Liver (tissue), 9 donors: ENCODE data around the gene MEG3. TPM values are rescaled to one million over a fixed set of nuclear protein-coding genes. Genes with fewer than 3 reads are reported as not detected.

Experiments
- DNase-seq: peaks from one replicate; pipeline ENCODE4 v3.0.0-alpha.2; 2017; ENCODE audit warnings: low spot score
- H3K27ac ChIP-seq, 2 donors: one replicate each; pipeline ENCODE4 v1.7.0; 2013; ENCODE audit warnings: inconsistent platforms in 2 of 2, low read length in 2 of 2, control low read depth in 1 of 2, low read depth in 1 of 2, mild to moderate bottlenecking in 1 of 2
- H3K27me3 ChIP-seq, 4 donors: one replicate each; pipeline versions ENCODE4 v1.6.1 to v1.7.0; 2013; ENCODE audit warnings: low read length in 3 of 4, inconsistent platforms in 1 of 4, mild to moderate bottlenecking in 1 of 4, moderate library complexity in 1 of 4; ENCODE audit not compliant: control insufficient read depth in 4 of 4, insufficient read depth in 4 of 4
- H3K36me3 ChIP-seq, 4 donors: one replicate each; pipeline versions ENCODE4 v1.6.1 to v1.7.0; 2013; ENCODE audit warnings: low read length in 3 of 4, mild to moderate bottlenecking in 3 of 4, low read depth in 1 of 4, moderate library complexity in 1 of 4; ENCODE audit not compliant: control insufficient read depth in 4 of 4, insufficient read depth in 3 of 4
- H3K4me1 ChIP-seq, 4 donors: one replicate each; pipeline versions ENCODE4 v1.6.1 to v1.7.0; 2013; ENCODE audit warnings: low read length in 3 of 4, mild to moderate bottlenecking in 3 of 4, moderate library complexity in 1 of 4; ENCODE audit not compliant: control insufficient read depth in 4 of 4, insufficient read depth in 4 of 4
- H3K4me3 ChIP-seq, 3 donors: one replicate each; pipeline versions ENCODE4 v1.6.1 to v1.7.0; 2013; ENCODE audit warnings: low read length in 3 of 3, control low read depth in 1 of 3, low read depth in 1 of 3, mild to moderate bottlenecking in 1 of 3
- H3K9ac ChIP-seq, 2 donors: one replicate each; pipeline ENCODE4 v1.7.0; 2013; ENCODE audit warnings: low read length in 2 of 2, mild to moderate bottlenecking in 2 of 2, moderate library complexity in 2 of 2, control low read depth in 1 of 2, low read depth in 1 of 2
- H3K9me3 ChIP-seq, 4 donors: one replicate each; pipeline versions ENCODE4 v1.6.1 to v1.7.0; 2013; ENCODE audit warnings: low read length in 3 of 4; ENCODE audit not compliant: control insufficient read depth in 4 of 4
- ATF3 ChIP-seq: IDR thresholded peaks from 2 replicates; pipeline ENCODE4 v1.6.1; 2016; ENCODE audit warnings: antibody characterized with exemption
- CTCF ChIP-seq: fragments of 150-350 bp; IDR thresholded peaks from 2 replicates; pipeline ENCODE4 v1.5.1; 2017; ENCODE audit warnings: improper control_type of control experiment, low read depth, low read length; ENCODE audit not compliant: missing input control
- EGR1 ChIP-seq, 2 donors: IDR thresholded peaks; 2 replicates each; pipeline ENCODE4 v1.6.1; 2016 to 2018; ENCODE audit warnings: antibody characterized with exemption in 2 of 2, low read depth in 2 of 2
- FOXA1 ChIP-seq: IDR thresholded peaks from 2 replicates; pipeline ENCODE4 v1.6.1; 2016; ENCODE audit warnings: antibody characterized with exemption
- FOXA2 ChIP-seq: IDR thresholded peaks from 2 replicates; pipeline ENCODE4 v1.6.1; 2016; ENCODE audit warnings: antibody characterized with exemption
- GABPA ChIP-seq, 2 donors: IDR thresholded peaks in 1 of 2; conservative IDR thresholded peaks in 1 of 2; 2 replicates each; pipeline ENCODE4 v1.6.1; 2016; ENCODE audit warnings: antibody characterized with exemption in 2 of 2, mild to moderate bottlenecking in 1 of 2, moderate library complexity in 1 of 2
- HNF4A ChIP-seq, 2 donors: conservative IDR thresholded peaks; 2 replicates each; pipeline ENCODE4 v1.6.1; 2016; ENCODE audit warnings: antibody characterized with exemption in 2 of 2, mild to moderate bottlenecking in 2 of 2
- HNF4G ChIP-seq: IDR thresholded peaks from 2 replicates; pipeline ENCODE4 v1.6.1; 2016; ENCODE audit warnings: antibody characterized with exemption
- JUND ChIP-seq, 2 donors: IDR thresholded peaks; 2 replicates each; pipeline ENCODE4 v1.6.1; 2016; ENCODE audit warnings: antibody characterized with exemption in 2 of 2
- MAX ChIP-seq: IDR thresholded peaks from 2 replicates; pipeline ENCODE4 v1.6.1; 2016; ENCODE audit warnings: antibody characterized with exemption
- NR2F2 ChIP-seq: IDR thresholded peaks from 2 replicates; pipeline ENCODE4 v1.6.1; 2016; ENCODE audit warnings: antibody characterized with exemption
- RAD21 ChIP-seq, 2 donors: IDR thresholded peaks; 2 replicates each; pipeline ENCODE4 v1.6.1; 2016; ENCODE audit warnings: antibody characterized with exemption in 2 of 2, mild to moderate bottlenecking in 2 of 2
- REST ChIP-seq: IDR thresholded peaks from 2 replicates; pipeline ENCODE4 v1.6.1; 2016; ENCODE audit warnings: antibody characterized with exemption, mild to moderate bottlenecking
- RXRA ChIP-seq, 2 donors: IDR thresholded peaks; 2 replicates each; pipeline ENCODE4 v1.6.1; 2017 to 2018; ENCODE audit warnings: antibody characterized with exemption in 2 of 2, mild to moderate bottlenecking in 1 of 2
- SP1 ChIP-seq: IDR thresholded peaks from 2 replicates; pipeline ENCODE4 v1.6.1; 2018; ENCODE audit warnings: antibody characterized with exemption, mild to moderate bottlenecking
- TAF1 ChIP-seq: conservative IDR thresholded peaks from 2 replicates; pipeline ENCODE4 v1.6.1; 2016; ENCODE audit warnings: antibody characterized with exemption, mild to moderate bottlenecking
- YY1 ChIP-seq: IDR thresholded peaks from 2 replicates; pipeline ENCODE4 v1.6.1; 2016; ENCODE audit warnings: antibody characterized with exemption, mild to moderate bottlenecking
- ZBTB33 ChIP-seq: IDR thresholded peaks from 2 replicates; pipeline ENCODE4 v1.6.1; 2016; ENCODE audit warnings: antibody characterized with exemption
- WGBS: extraction: QIAGEN DNeasy Blood & Tissue Kit; methylation state at CpG from one replicate; pipeline ENCODE4 v1.1.7; 2013; 5-methylcytosine and 5-hydroxymethylcytosine counted together
- polyA plus RNA-seq, 2 donors: library from polyadenylated mRNA; stranded (reverse) in 1 of 2; unstranded in 1 of 2; fragments of 200-250 nt in 1 of 2; fragments of >200 nt in 1 of 2; fragmentation: Nextera tagmentation in 1 of 2; extraction: Ambion mirVana in 1 of 2; gene quantifications; one replicate each; pipeline versions ENCODE4 v1.2.1 to v1.2.3, GENCODE V29; 2013 to 2015
- total RNA-seq, 2 donors: library from RNA; depleted of rRNA; stranded (reverse); fragments of >200 nt; gene quantifications; one replicate each; pipeline ENCODE4 v1.2.3, GENCODE V29; 2014
- donor health status: healthy.
- donor health status: healthy.
- donor health status: healthy.
- donor health status: healthy.
- donor health status: healthy.

Gene MEG3
- total and polyA plus RNA-seq, 4 donors: 12.3 to 485 (median 23.1) TPM

GRCh38 chr14:100826391-100827100 is 628 bp downstream of the MEG3 start:
- Histone ChIP-seq H3K4me1 (peaks cover 0 to 2% (median 0%) of the 10 kb centered on the region in 4 donors), H3K27ac (peak overlapping the region in 1 of 2 donors; percentile 0), H3K4me3 (peak overlapping the region in 1 of 3 donors; percentile 30), H3K36me3 (no peaks in the 10 kb centered on the region), H3K27me3 (no peaks in the 10 kb centered on the region), H3K9me3 (peaks cover 0 to 4% (median 0%) of the 10 kb centered on the region in 4 donors), H3K9ac (no peak overlapping the region)
- no peak for DNase-seq
- WGBS: 45% methylated on average over 27 of the region's 27 CpGs
- TF ChIP-seq RXRA (IDR thresholded peaks at IDR 0.05) (no peak), FOXA2 (no peak), GABPA (IDR thresholded peaks at IDR 0.05 in 1 of 2, conservative IDR thresholded peaks at IDR 0.05 in 1 of 2) (no peak), ATF3 (no peak), HNF4G (no peak), MAX (no peak), EGR1 (IDR thresholded peaks at IDR 0.05; ENCODE audit: low read depth in 2 of 2) (no peak), RAD21 (IDR thresholded peaks at IDR 0.05) (no peak), REST (no peak), HNF4A (conservative IDR thresholded peaks at IDR 0.05) (no peak), TAF1 (no peak), JUND (IDR thresholded peaks at IDR 0.05) (no peak), NR2F2 (no peak), CTCF (no peak), YY1 (no peak), ZBTB33 (no peak), FOXA1 (no peak), SP1 (no peak)
